Endothelial cell of umbilical vein (primary cell): ENCODE measurements around the gene KDM4C. TPM values are rescaled to one million over a fixed set of nuclear protein-coding genes. Genes with fewer than 3 reads are reported as not detected.

Source experiments
- BruUV-seq: library from RNA; stranded (reverse); fragments of 400-500 nt; replicated peaks from 2 replicates; lab custom pipeline; 2021; lab: Mats Ljungman, UMichigan
- CTCF ChIA-PET: fragments of 300-600, 350-600 bp; sonication (Branson Sonifier 250); formaldehyde crosslinking; loops from one replicate; lab custom pipeline; 2021; ENCODE audit warnings: antibody characterized with exemption, inconsistent platforms; lab: Charles Lee
- POLR2A ChIA-PET: fragments of 300-600, 350-600 bp; sonication (Branson Sonifier 250); formaldehyde crosslinking; loops from one replicate; lab custom pipeline; 2021; ENCODE audit warnings: antibody characterized with exemption, inconsistent platforms; lab: Charles Lee
- DNase-seq: peaks from one replicate; pipeline ENCODE4 v3.0.0-alpha.2; 2011; ENCODE audit warnings: low read depth, low spot score
- FAIRE-seq: peaks from 2 replicates; lab custom pipeline; 2011; peaks lifted over from hg19 to GRCh38; lab: Jason Lieb, UNC
- H2AFZ ChIP-seq: 2 replicates; pipeline ENCODE4 v1.6.0; 2012; ENCODE audit warnings: low read depth, low read length, control low read depth, inconsistent platforms
- H3K27ac ChIP-seq: 2 replicates; pipeline ENCODE4 v1.5.1; 2011; ENCODE audit warnings: low read depth, mild to moderate bottlenecking, control low read depth, low read length, moderate library complexity; ENCODE audit not compliant: insufficient read depth
- H3K27me3 ChIP-seq, 2 experiments: 2 replicates each; pipeline versions ENCODE4 v1.6.0 to v1.6.1; 2011; ENCODE audit warnings: low read length in 2 of 2, mixed read lengths in 1 of 2; ENCODE audit not compliant: control insufficient read depth in 2 of 2, insufficient read depth in 2 of 2
- H3K36me3 ChIP-seq, 2 experiments: 2 replicates in 1 of 2; 3 replicates in 1 of 2; pipeline ENCODE4 v1.5.1; 2011; ENCODE audit warnings: low read length in 2 of 2, mild to moderate bottlenecking in 1 of 2, moderate library complexity in 1 of 2; ENCODE audit not compliant: control insufficient read depth in 2 of 2, insufficient read depth in 2 of 2; ENCODE audit errors: extremely low read depth in 1 of 2
- H3K4me1 ChIP-seq: 3 replicates; pipeline ENCODE4 v1.5.1; 2011; ENCODE audit warnings: mild to moderate bottlenecking, low read length; ENCODE audit not compliant: control insufficient read depth, insufficient read depth; ENCODE audit errors: extremely low read depth
- H3K4me2 ChIP-seq: 2 replicates; pipeline ENCODE4 v1.6.1; 2011; ENCODE audit warnings: low read length, control low read depth, mixed read lengths; ENCODE audit not compliant: insufficient read depth
- H3K4me3 ChIP-seq, 3 experiments: fragments of 200-600 bp in 1 of 3; sonication (generic), shearing (Covaris generic) in 1 of 3; replicated peaks in 1 of 3; 2 replicates each; pipeline ENCODE4 v1.5.1; 2011 to 2016; ENCODE audit warnings: control low read depth in 3 of 3, low read length in 3 of 3, mild to moderate bottlenecking in 2 of 3, inconsistent platforms in 1 of 3, low read depth in 1 of 3, moderate library complexity in 1 of 3; ENCODE audit not compliant: insufficient read depth in 1 of 3
- H3K79me2 ChIP-seq: 2 replicates; pipeline ENCODE4 v1.6.0; 2012; ENCODE audit warnings: low read length, inconsistent platforms; ENCODE audit not compliant: control insufficient read depth, insufficient read depth
- H3K9ac ChIP-seq: replicated peaks from 2 replicates; pipeline ENCODE3; 2011; ENCODE audit warnings: low read length, control low read depth; ENCODE audit not compliant: insufficient read depth; ENCODE audit errors: extremely low read depth
- H3K9me1 ChIP-seq: replicated peaks from 3 replicates; pipeline ENCODE4 v1.6.0; 2011; ENCODE audit warnings: mild to moderate bottlenecking, low read length; ENCODE audit not compliant: control insufficient read depth, insufficient read depth; ENCODE audit errors: extremely low read depth
- H3K9me3 ChIP-seq: replicated peaks from 2 replicates; pipeline ENCODE4 v1.5.1; 2012; ENCODE audit warnings: low read length, inconsistent platforms; ENCODE audit not compliant: control insufficient read depth, insufficient read depth
- H4K20me1 ChIP-seq: replicated peaks from 2 replicates; pipeline ENCODE3; 2011; ENCODE audit warnings: mild to moderate bottlenecking, low read length; ENCODE audit not compliant: control insufficient read depth, insufficient read depth; ENCODE audit errors: extremely low read depth
- EZH2 ChIP-seq: IDR thresholded peaks from 2 replicates; pipeline ENCODE4 v1.6.1; 2012; ENCODE audit warnings: borderline replicate concordance, low read depth, mild to moderate bottlenecking, moderate library complexity, low read length, inconsistent platforms; ENCODE audit not compliant: severe bottlenecking
- FOS ChIP-seq: IDR thresholded peaks from 2 replicates; pipeline ENCODE4 v1.6.1; 2011; ENCODE audit warnings: mild to moderate bottlenecking, low read length, moderate library complexity, borderline replicate concordance; ENCODE audit not compliant: insufficient read depth
- GATA2 ChIP-seq: IDR thresholded peaks from 2 replicates; pipeline ENCODE4 v1.7.0; 2011; ENCODE audit warnings: low read depth, mild to moderate bottlenecking, moderate library complexity, mixed read lengths, low read length; ENCODE audit not compliant: insufficient read length, insufficient read depth
- JUN ChIP-seq: IDR thresholded peaks from 2 replicates; pipeline ENCODE4 v1.6.1; 2011; ENCODE audit warnings: borderline replicate concordance, low read depth; ENCODE audit not compliant: insufficient read length, insufficient read depth
- MYC ChIP-seq: IDR thresholded peaks from one replicate; pipeline ENCODE4 v1.6.1; 2011; ENCODE audit warnings: mild to moderate bottlenecking, low read depth, low read length
- POLR2A ChIP-seq: IDR thresholded peaks from 2 replicates; pipeline ENCODE4 v1.6.1; 2012; ENCODE audit warnings: low read depth, mild to moderate bottlenecking, control low read depth, low read length
- POLR2AphosphoS5 ChIP-seq: IDR thresholded peaks from 2 replicates; pipeline ENCODE4 v1.6.1; 2012; ENCODE audit warnings: low read depth, mild to moderate bottlenecking, control low read depth, low read length, moderate library complexity; ENCODE audit not compliant: insufficient read depth
- dilution Hi-C: fragments of 300-500 bp; cut with MboI; formaldehyde crosslinking; loops from one replicate; pipeline ENCODE4 v1.15.0; 2019; ENCODE audit warnings: low sequenced_read_pairs; ENCODE audit not compliant: extremely low pct_ligation_motif_present
- intact Hi-C: fragments of 100-400 bp; cut with micrococcal nuclease; formaldehyde crosslinking; loops from one replicate; pipeline ENCODE4 v1.10.0; 2022
- polyA plus RNA-seq, 4 experiments: library from polyadenylated mRNA; depleted of rRNA in 3 of 4; stranded (reverse) in 3 of 4; unstranded in 1 of 4; fragments of >200 nt; gene quantifications; 2 replicates each; pipeline versions ENCODE4 v1.2.1 to v1.2.3, GENCODE V29; 2011 to 2012; ENCODE audit warnings: missing spikeins in 1 of 4
- total RNA-seq: library from RNA; stranded (reverse); gene quantifications from 2 replicates; pipeline ENCODE4 v1.2.3, GENCODE V29; 2021
- TF ChIP-seq, protein P1 (sequence below), 2 donors: IDR thresholded peaks; 1 replicate in 1 of 2; 2 replicates in 1 of 2; pipeline ENCODE4 v1.5.1; 2011; ENCODE audit warnings: low read length in 2 of 2, mild to moderate bottlenecking in 2 of 2, moderate library complexity in 2 of 2, control low read depth in 1 of 2, inconsistent platforms in 1 of 2, low read depth in 1 of 2; ENCODE audit not compliant: insufficient read depth in 1 of 2; ENCODE audit errors: extremely low read depth in 1 of 2
- TF ChIP-seq, protein P2 (sequence below): IDR thresholded peaks from 2 replicates; pipeline ENCODE4 v1.6.1; 2011; ENCODE audit not compliant: insufficient read depth, insufficient read length

KDM4C gene
- total and polyA plus RNA-seq, 2 donors (not counting 3 experiments of a cell fraction or from before 2014, with no cell fraction given), result 5.4 to 15.0 TPM

DNA sequence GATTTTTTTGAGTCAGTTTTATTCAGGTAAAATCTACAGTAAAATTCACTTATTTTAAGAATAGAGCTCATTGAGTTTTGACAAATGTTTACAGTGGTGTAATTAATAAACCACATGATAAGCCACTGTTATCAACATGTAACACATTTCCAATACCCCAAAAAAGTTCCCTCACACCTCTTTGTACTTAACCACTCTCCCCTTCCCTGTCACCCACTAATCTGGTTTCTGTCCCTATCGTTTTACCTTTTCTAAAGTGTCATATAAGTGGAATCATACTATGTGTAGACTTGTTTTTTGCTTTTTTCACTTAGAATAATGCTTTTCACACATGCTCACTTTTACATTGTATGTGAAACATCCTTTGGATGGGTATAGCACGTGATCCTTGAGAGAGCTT, 127.2 kb downstream of the KDM4C start:
- dilution Hi-C loops, result no loop called here

More for the DNA sequence above, 127.2 kb downstream of the KDM4C start:
- no peak for FAIRE-seq
- no peaks in the 10 kb centered on the region for H3K9me3 ChIP-seq
- H3K79me2 ChIP-seq, result no peaks in the 10 kb centered on the region
- H3K4me3 ChIP-seq, result no peak overlapping the region
- H3K36me3 ChIP-seq, result no peaks in the 10 kb centered on the region
- TF ChIP-seq MYC (no peak), POLR2AphosphoS5 (no peak), GATA2 (no peak), EZH2 (no peak), POLR2A (no peak), FOS (no peak), JUN (no peak)
- TF ChIP-seq, protein P1, sequence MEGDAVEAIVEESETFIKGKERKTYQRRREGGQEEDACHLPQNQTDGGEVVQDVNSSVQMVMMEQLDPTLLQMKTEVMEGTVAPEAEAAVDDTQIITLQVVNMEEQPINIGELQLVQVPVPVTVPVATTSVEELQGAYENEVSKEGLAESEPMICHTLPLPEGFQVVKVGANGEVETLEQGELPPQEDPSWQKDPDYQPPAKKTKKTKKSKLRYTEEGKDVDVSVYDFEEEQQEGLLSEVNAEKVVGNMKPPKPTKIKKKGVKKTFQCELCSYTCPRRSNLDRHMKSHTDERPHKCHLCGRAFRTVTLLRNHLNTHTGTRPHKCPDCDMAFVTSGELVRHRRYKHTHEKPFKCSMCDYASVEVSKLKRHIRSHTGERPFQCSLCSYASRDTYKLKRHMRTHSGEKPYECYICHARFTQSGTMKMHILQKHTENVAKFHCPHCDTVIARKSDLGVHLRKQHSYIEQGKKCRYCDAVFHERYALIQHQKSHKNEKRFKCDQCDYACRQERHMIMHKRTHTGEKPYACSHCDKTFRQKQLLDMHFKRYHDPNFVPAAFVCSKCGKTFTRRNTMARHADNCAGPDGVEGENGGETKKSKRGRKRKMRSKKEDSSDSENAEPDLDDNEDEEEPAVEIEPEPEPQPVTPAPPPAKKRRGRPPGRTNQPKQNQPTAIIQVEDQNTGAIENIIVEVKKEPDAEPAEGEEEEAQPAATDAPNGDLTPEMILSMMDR (IDR thresholded peaks at IDR 0.05; ENCODE audit: extremely low read depth in 1 of 2, insufficient read depth in 1 of 2, low read depth in 1 of 2, low read length in 2 of 2), result no peak
- TF ChIP-seq, protein P2, sequence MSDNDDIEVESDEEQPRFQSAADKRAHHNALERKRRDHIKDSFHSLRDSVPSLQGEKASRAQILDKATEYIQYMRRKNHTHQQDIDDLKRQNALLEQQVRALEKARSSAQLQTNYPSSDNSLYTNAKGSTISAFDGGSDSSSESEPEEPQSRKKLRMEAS, result no peak
- no peaks in the 10 kb centered on the region for H3K9me1 ChIP-seq
- POLR2A ChIA-PET, result no interaction called here
- BruUV-seq, result no TSS peak
- H4K20me1 ChIP-seq, result no peaks in the 10 kb centered on the region
- H3K4me1 ChIP-seq, result no peaks in the 10 kb centered on the region
- H2AFZ ChIP-seq, result no peak overlapping the region
- no peak overlapping the region for H3K9ac ChIP-seq
- no peaks in the 10 kb centered on the region for H3K27me3 ChIP-seq
- H3K4me2 ChIP-seq, result no peak overlapping the region
- no peak overlapping the region for H3K27ac ChIP-seq
- no peak for DNase-seq
- CTCF ChIA-PET, result interaction anchor here (1.6 kb wide), 1 partner anchor 58 kb away, joined by 4 read pairs; no protein-coding TSS in a partner anchor
- intact Hi-C loops, result no loop called here
